ENCODE results near the gene PJVK. TPM values are rescaled to one million over a fixed set of nuclear protein-coding genes. Genes with fewer than 3 reads are reported as not detected.

The PJVK gene
- total and polyA plus RNA-seq, 2 of the 13 experiments (the other 11 are each of a cell fraction or from before 2014, with no cell fraction given) = 1.2 to 2.6 TPM

DNA sequence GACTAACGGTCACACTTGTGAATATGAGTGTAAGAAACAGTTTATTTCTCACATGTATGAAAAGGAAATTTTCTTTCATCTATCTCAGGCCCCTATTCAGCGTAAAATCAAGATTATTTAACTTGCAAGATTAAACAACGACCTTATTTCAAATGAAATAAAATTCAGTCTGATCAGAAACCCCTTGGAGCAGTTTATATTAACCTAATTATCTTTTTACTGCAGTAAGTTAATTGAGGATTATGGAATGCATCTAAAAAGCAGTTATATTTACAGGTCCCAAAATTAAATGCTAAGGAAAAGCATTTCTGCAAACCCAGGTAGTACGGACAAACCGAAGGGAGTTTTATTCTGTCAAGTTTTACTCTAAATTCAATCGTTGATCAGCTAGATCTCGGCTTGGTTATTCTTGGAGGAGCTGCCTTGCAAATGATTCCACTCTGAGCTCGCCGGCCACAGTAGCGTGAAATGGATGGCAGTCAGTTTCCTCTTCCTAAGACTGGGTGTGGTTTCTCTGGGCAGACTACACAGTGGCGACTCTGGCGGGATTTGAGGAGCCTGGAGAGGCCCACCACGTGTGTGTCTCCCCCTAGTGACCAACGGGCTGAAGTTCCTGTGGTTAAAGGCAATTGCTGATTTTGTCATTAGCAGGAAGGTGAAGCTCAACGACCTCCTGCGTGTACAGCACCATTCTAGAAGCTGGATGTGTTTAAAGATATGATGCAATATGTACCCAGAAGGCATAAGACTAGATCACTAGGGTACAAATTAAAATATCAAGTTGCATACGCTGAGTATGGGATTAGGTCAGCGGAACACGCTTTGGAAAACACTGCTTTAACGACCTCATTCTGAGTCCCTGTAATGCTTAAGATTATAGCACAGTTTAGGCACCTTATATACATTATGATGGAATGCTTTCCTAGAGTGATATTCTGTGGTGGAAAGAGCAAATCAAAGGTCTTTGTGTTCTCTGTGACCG lies 36.6 kb upstream of the PJVK start (continued):
- no peak for TF ChIP-seq SMAD1 (CRISPR knock-in tag; IDR thresholded peaks at IDR 0.05; ENCODE audit: borderline replicate concordance, low read depth)
- no peak for TF ChIP-seq PHF20 (CRISPR knock-in tag; IDR thresholded peaks at IDR 0.05)
- no peak for TF ChIP-seq ZNF891 (CRISPR knock-in tag; IDR thresholded peaks at IDR 0.05)
- TF ChIP-seq ZC3H13 (CRISPR knock-in tag; IDR thresholded peaks at IDR 0.05) = no peak
- TF ChIP-seq ZFP62 (CRISPR knock-in tag; IDR thresholded peaks at IDR 0.05) = no peak
- TF ChIP-seq, protein P1, sequence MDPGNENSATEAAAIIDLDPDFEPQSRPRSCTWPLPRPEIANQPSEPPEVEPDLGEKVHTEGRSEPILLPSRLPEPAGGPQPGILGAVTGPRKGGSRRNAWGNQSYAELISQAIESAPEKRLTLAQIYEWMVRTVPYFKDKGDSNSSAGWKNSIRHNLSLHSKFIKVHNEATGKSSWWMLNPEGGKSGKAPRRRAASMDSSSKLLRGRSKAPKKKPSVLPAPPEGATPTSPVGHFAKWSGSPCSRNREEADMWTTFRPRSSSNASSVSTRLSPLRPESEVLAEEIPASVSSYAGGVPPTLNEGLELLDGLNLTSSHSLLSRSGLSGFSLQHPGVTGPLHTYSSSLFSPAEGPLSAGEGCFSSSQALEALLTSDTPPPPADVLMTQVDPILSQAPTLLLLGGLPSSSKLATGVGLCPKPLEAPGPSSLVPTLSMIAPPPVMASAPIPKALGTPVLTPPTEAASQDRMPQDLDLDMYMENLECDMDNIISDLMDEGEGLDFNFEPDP (CRISPR knock-in tag; conservative IDR thresholded peaks at IDR 0.05) = no peak
- 0 out of 2 replicates have a peak, but pooled peaks have one; percentile 41 for TF ChIP-seq SP140L (CRISPR knock-in tag; IDR thresholded peaks at IDR 0.05; ENCODE audit: borderline replicate concordance)
- TF ChIP-seq, protein P2, sequence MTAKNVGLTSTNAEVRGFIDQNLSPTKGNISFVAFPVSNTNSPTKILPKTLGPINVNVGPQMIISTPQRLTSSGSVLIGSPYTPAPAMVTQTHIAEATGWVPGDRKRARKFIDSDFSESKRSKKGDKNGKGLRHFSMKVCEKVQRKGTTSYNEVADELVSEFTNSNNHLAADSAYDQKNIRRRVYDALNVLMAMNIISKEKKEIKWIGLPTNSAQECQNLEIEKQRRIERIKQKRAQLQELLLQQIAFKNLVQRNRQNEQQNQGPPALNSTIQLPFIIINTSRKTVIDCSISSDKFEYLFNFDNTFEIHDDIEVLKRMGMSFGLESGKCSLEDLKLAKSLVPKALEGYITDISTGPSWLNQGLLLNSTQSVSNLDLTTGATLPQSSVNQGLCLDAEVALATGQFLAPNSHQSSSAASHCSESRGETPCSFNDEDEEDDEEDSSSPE (CRISPR knock-in tag; IDR thresholded peaks at IDR 0.05) = peak; percentile 83
- 0 out of 2 replicates have a peak, but pooled peaks have one; percentile 61 for TF ChIP-seq HMG20B (CRISPR knock-in tag; conservative IDR thresholded peaks at IDR 0.05)
- TF ChIP-seq, protein P3, sequence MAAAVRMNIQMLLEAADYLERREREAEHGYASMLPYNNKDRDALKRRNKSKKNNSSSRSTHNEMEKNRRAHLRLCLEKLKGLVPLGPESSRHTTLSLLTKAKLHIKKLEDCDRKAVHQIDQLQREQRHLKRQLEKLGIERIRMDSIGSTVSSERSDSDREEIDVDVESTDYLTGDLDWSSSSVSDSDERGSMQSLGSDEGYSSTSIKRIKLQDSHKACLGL (CRISPR knock-in tag; IDR thresholded peaks at IDR 0.05) = no peak
- TF ChIP-seq ZNF282 (IDR thresholded peaks at IDR 0.05; ENCODE audit: partially characterized antibody) = no peak
- no peak for TF ChIP-seq ISX (CRISPR knock-in tag; conservative IDR thresholded peaks at IDR 0.05)
- TF ChIP-seq, protein P4, sequence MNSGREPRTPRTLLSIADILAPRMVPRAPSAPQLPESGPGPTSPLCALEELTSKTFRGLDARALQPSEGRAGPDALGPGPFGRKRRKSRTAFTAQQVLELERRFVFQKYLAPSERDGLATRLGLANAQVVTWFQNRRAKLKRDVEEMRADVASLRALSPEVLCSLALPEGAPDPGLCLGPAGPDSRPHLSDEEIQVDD (CRISPR knock-in tag; IDR thresholded peaks at IDR 0.05; ENCODE audit: borderline replicate concordance) = no peak
- no peak for TF ChIP-seq ZC3H4 (CRISPR knock-in tag; IDR thresholded peaks at IDR 0.05; ENCODE audit: borderline replicate concordance)
- peak; percentile 87; the same call in 1 of the 2 replicates for TF ChIP-seq SALL1 (CRISPR knock-in tag; IDR thresholded peaks at IDR 0.05)
- TF ChIP-seq, protein P5, sequence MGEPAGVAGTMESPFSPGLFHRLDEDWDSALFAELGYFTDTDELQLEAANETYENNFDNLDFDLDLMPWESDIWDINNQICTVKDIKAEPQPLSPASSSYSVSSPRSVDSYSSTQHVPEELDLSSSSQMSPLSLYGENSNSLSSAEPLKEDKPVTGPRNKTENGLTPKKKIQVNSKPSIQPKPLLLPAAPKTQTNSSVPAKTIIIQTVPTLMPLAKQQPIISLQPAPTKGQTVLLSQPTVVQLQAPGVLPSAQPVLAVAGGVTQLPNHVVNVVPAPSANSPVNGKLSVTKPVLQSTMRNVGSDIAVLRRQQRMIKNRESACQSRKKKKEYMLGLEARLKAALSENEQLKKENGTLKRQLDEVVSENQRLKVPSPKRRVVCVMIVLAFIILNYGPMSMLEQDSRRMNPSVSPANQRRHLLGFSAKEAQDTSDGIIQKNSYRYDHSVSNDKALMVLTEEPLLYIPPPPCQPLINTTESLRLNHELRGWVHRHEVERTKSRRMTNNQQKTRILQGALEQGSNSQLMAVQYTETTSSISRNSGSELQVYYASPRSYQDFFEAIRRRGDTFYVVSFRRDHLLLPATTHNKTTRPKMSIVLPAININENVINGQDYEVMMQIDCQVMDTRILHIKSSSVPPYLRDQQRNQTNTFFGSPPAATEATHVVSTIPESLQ (CRISPR knock-in tag; conservative IDR thresholded peaks at IDR 0.05) = no peak
- TF ChIP-seq ERF (CRISPR knock-in tag; IDR thresholded peaks at IDR 0.05) = peak; percentile 74
- TF ChIP-seq, protein P6, sequence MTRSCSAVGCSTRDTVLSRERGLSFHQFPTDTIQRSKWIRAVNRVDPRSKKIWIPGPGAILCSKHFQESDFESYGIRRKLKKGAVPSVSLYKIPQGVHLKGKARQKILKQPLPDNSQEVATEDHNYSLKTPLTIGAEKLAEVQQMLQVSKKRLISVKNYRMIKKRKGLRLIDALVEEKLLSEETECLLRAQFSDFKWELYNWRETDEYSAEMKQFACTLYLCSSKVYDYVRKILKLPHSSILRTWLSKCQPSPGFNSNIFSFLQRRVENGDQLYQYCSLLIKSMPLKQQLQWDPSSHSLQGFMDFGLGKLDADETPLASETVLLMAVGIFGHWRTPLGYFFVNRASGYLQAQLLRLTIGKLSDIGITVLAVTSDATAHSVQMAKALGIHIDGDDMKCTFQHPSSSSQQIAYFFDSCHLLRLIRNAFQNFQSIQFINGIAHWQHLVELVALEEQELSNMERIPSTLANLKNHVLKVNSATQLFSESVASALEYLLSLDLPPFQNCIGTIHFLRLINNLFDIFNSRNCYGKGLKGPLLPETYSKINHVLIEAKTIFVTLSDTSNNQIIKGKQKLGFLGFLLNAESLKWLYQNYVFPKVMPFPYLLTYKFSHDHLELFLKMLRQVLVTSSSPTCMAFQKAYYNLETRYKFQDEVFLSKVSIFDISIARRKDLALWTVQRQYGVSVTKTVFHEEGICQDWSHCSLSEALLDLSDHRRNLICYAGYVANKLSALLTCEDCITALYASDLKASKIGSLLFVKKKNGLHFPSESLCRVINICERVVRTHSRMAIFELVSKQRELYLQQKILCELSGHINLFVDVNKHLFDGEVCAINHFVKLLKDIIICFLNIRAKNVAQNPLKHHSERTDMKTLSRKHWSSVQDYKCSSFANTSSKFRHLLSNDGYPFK (CRISPR knock-in tag; IDR thresholded peaks at IDR 0.05; ENCODE audit: borderline replicate concordance) = no peak
- no peak for TF ChIP-seq ATM (IDR thresholded peaks at IDR 0.05; ENCODE audit: borderline replicate concordance)
- no peak for TF ChIP-seq ZNF367 (CRISPR knock-in tag; IDR thresholded peaks at IDR 0.05; ENCODE audit: borderline replicate concordance)
- TF ChIP-seq FOXM1 (CRISPR knock-in tag; IDR thresholded peaks at IDR 0.05) = no peak
